ENCODE data around the gene WSCD2. TPM values are rescaled to one million over a fixed set of nuclear protein-coding genes. Genes with fewer than 3 reads are reported as not detected.

WSCD2 gene
- polyA plus RNA-seq, 1 donor from 2014 or later: 5.8 TPM

GRCh38 chr12:108169708-108170107 lies 40.6 kb downstream of the WSCD2 start:
- Histone ChIP-seq H3K9me3 (ENCODE audit: low read length) (no peaks in the 10 kb centered on the region), H3F3A (ENCODE audit: insufficient read depth, low read length, poor library complexity, severe bottlenecking) (no peaks in the 10 kb centered on the region), H3K27ac (ENCODE audit: low read length) (no peak overlapping the region), H3K79me2 (replicated peaks; ENCODE audit: insufficient read depth, low read length) (no peaks in the 10 kb centered on the region), H3K36me3 (ENCODE audit: insufficient read depth, low read length) (no peaks in the 10 kb centered on the region), H3K9me2 (ENCODE audit: insufficient read depth, low read length) (no peaks in the 10 kb centered on the region), H2AFZ (ENCODE audit: low read depth, low read length) (no peak overlapping the region), H3K27me3 (ENCODE audit: insufficient read depth, low read depth, low read length) (no peaks in the 10 kb centered on the region), H3K9ac (ENCODE audit: low read length) (no peak overlapping the region), H3K4me2 (ENCODE audit: low read length) (no peak overlapping the region), H3K4me3 (ENCODE audit: low read length) (no peak overlapping the region), H4K20me1 (ENCODE audit: insufficient read depth) (no peaks in the 10 kb centered on the region)
- TF ChIP-seq EZH2 (IDR thresholded peaks at IDR 0.05; ENCODE audit: borderline replicate concordance, insufficient read depth, low read length, poor library complexity, severe bottlenecking) (no peak), RAD21 (conservative IDR thresholded peaks at IDR 0.05) (no peak), SMC3 (conservative IDR thresholded peaks at IDR 0.05; ENCODE audit: poor library complexity) (no peak), POLR2AphosphoS5 (IDR thresholded peaks at IDR 0.05) (no peak), TAF1 (IDR thresholded peaks at IDR 0.05; ENCODE audit: low read depth) (no peak), MXI1 (conservative IDR thresholded peaks at IDR 0.05; ENCODE audit: poor library complexity, severe bottlenecking) (no peak), EP300 (conservative IDR thresholded peaks at IDR 0.05; ENCODE audit: poor library complexity, severe bottlenecking) (no peak), CTCF (IDR thresholded peaks at IDR 0.05; ENCODE audit: poor library complexity, severe bottlenecking) (no peak)
- TF ChIP-seq, protein P1, sequence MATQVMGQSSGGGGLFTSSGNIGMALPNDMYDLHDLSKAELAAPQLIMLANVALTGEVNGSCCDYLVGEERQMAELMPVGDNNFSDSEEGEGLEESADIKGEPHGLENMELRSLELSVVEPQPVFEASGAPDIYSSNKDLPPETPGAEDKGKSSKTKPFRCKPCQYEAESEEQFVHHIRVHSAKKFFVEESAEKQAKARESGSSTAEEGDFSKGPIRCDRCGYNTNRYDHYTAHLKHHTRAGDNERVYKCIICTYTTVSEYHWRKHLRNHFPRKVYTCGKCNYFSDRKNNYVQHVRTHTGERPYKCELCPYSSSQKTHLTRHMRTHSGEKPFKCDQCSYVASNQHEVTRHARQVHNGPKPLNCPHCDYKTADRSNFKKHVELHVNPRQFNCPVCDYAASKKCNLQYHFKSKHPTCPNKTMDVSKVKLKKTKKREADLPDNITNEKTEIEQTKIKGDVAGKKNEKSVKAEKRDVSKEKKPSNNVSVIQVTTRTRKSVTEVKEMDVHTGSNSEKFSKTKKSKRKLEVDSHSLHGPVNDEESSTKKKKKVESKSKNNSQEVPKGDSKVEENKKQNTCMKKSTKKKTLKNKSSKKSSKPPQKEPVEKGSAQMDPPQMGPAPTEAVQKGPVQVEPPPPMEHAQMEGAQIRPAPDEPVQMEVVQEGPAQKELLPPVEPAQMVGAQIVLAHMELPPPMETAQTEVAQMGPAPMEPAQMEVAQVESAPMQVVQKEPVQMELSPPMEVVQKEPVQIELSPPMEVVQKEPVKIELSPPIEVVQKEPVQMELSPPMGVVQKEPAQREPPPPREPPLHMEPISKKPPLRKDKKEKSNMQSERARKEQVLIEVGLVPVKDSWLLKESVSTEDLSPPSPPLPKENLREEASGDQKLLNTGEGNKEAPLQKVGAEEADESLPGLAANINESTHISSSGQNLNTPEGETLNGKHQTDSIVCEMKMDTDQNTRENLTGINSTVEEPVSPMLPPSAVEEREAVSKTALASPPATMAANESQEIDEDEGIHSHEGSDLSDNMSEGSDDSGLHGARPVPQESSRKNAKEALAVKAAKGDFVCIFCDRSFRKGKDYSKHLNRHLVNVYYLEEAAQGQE (IDR thresholded peaks at IDR 0.05; ENCODE audit: borderline replicate concordance): no peak

- H2AFZ ChIP-seq (ENCODE audit: low read depth, low read length): no peak overlapping the region
- H3K9ac ChIP-seq (ENCODE audit: low read length): no peak overlapping the region
- no peak overlapping the region for H3K4me3 ChIP-seq (ENCODE audit: low read length)
- no peaks in the 10 kb centered on the region for H4K20me1 ChIP-seq (ENCODE audit: insufficient read depth)
- no peaks in the 10 kb centered on the region for H3K79me2 ChIP-seq (replicated peaks; ENCODE audit: insufficient read depth, low read length)
- no peaks in the 10 kb centered on the region for H3K36me3 ChIP-seq (ENCODE audit: insufficient read depth, low read length)
- no peaks in the 10 kb centered on the region for H3K9me2 ChIP-seq (ENCODE audit: insufficient read depth, low read length)
- no peak for TF ChIP-seq TAF1 (IDR thresholded peaks at IDR 0.05; ENCODE audit: low read depth)
- TF ChIP-seq CTCF (IDR thresholded peaks at IDR 0.05; ENCODE audit: poor library complexity, severe bottlenecking): no peak
- no peak for TF ChIP-seq RAD21 (conservative IDR thresholded peaks at IDR 0.05)
- no peak for TF ChIP-seq MXI1 (conservative IDR thresholded peaks at IDR 0.05; ENCODE audit: poor library complexity, severe bottlenecking)
- no peak for TF ChIP-seq EZH2 (IDR thresholded peaks at IDR 0.05; ENCODE audit: borderline replicate concordance, insufficient read depth, low read length, poor library complexity, severe bottlenecking)
- TF ChIP-seq EP300 (conservative IDR thresholded peaks at IDR 0.05; ENCODE audit: poor library complexity, severe bottlenecking): no peak
- no peak for TF ChIP-seq SMC3 (conservative IDR thresholded peaks at IDR 0.05; ENCODE audit: poor library complexity)
- TF ChIP-seq POLR2AphosphoS5 (IDR thresholded peaks at IDR 0.05): no peak
- TF ChIP-seq, protein P1 (IDR thresholded peaks at IDR 0.05; ENCODE audit: borderline replicate concordance): no peak
- H3K27me3 ChIP-seq (ENCODE audit: insufficient read depth, low read depth, low read length): no peaks in the 10 kb centered on the region
- no peaks in the 10 kb centered on the region for H3K9me3 ChIP-seq (ENCODE audit: low read length)
- no peak overlapping the region for H3K4me2 ChIP-seq (ENCODE audit: low read length)
- no peaks in the 10 kb centered on the region for H3F3A ChIP-seq (ENCODE audit: insufficient read depth, low read length, poor library complexity, severe bottlenecking)
- no peak overlapping the region for H3K27ac ChIP-seq (ENCODE audit: low read length)
Measured at GRCh38 chr12:108170164-108170563, 41.1 kb downstream of the WSCD2 start.

Measured in neural cell (in vitro differentiated cells).